HepG2 (cell line): Measurements from ENCODE around the gene MUCL3. TPM values are rescaled to one million over a fixed set of nuclear protein-coding genes. Genes with fewer than 3 reads are reported as not detected.

Source experiments
- ATAC-seq: fragments of 200-7000 bp; cut with Tn5 transposase; 3 replicates; pipeline ENCODE4 v1.9.1; 2020; ENCODE audit warnings: mild to moderate bottlenecking, moderate library complexity
- BruUV-seq: library from RNA; stranded (reverse); fragments of 400-500 nt; replicated peaks from 2 replicates; lab custom pipeline; 2021; lab: Mats Ljungman, UMichigan
- CTCF ChIA-PET: fragments of 300-600 bp; formaldehyde crosslinking; extraction: SDS; loops from one replicate; lab custom pipeline; 2021; ENCODE audit warnings: low total read pairs, inconsistent platforms, low intra/inter-chr PET ratio; lab: Yijun Ruan, JAX
- POLR2A ChIA-PET: fragments of 350-600 bp; sonication (Branson Sonifier 250); formaldehyde crosslinking; loops from one replicate; lab custom pipeline; 2020; ENCODE audit warnings: antibody characterized with exemption, inconsistent platforms; lab: Yijun Ruan, JAX
- DNase-seq: peaks from one replicate; pipeline ENCODE4 v3.0.0-alpha.2; 2015; ENCODE audit warnings: low spot score
- FAIRE-seq: peaks from 3 replicates; lab custom pipeline; 2011; peaks lifted over from hg19 to GRCh38; lab: Jason Lieb, UNC
- H2AFZ ChIP-seq: one replicate; pipeline ENCODE4 v1.6.1; 2011; ENCODE audit warnings: low read length, inconsistent platforms
- H3K27ac ChIP-seq: fragments of 300-600 bp; 3 replicates; pipeline ENCODE4 v1.8.0; 2011; ENCODE audit warnings: mixed run types, mild to moderate bottlenecking, mixed read lengths, low read length, inconsistent platforms; ENCODE audit not compliant: insufficient read depth; ENCODE audit errors: extremely low read length
- H3K27me3 ChIP-seq, 2 experiments: fragments of 200-600 bp in 1 of 2; 2 replicates in 1 of 2; 3 replicates in 1 of 2; pipeline versions ENCODE4 v1.6.0 to v1.8.0; 2011; ENCODE audit warnings: low read length in 2 of 2, mild to moderate bottlenecking in 2 of 2, moderate library complexity in 2 of 2, inconsistent platforms in 1 of 2; ENCODE audit not compliant: insufficient read depth in 2 of 2, control insufficient read depth in 1 of 2
- H3K36me3 ChIP-seq, 2 experiments: fragments of 200-600 bp in 1 of 2; replicated peaks in 1 of 2; 2 replicates in 1 of 2; 3 replicates in 1 of 2; pipeline versions ENCODE4 v1.5.1 to v1.8.0; 2011; ENCODE audit warnings: low read length in 2 of 2, inconsistent platforms in 1 of 2; ENCODE audit not compliant: insufficient read depth in 2 of 2, control insufficient read depth in 1 of 2
- H3K4me1 ChIP-seq: 2 replicates; pipeline ENCODE4 v1.5.1; 2012; ENCODE audit warnings: low read length, inconsistent platforms; ENCODE audit not compliant: insufficient read depth
- H3K4me2 ChIP-seq: 2 replicates; pipeline ENCODE4 v1.6.0; 2011; ENCODE audit warnings: low read depth, low read length, inconsistent platforms
- H3K4me3 ChIP-seq, 3 experiments: fragments of 200-600 bp in 1 of 3; sonication (generic), shearing (Covaris generic) in 1 of 3; replicated peaks in 1 of 3; 2 replicates each; pipeline ENCODE4 v1.5.1; 2011 to 2016; ENCODE audit warnings: low read length in 3 of 3, inconsistent platforms in 2 of 3, low read depth in 2 of 3, mild to moderate bottlenecking in 2 of 3, control low read depth in 1 of 3, mixed read lengths in 1 of 3; ENCODE audit not compliant: insufficient read depth in 1 of 3
- H3K79me2 ChIP-seq: one replicate; pipeline ENCODE4 v1.6.1; 2011; ENCODE audit warnings: low read length, inconsistent platforms; ENCODE audit not compliant: insufficient read depth
- H3K9ac ChIP-seq: 2 replicates; pipeline ENCODE4 v1.6.0; 2011; ENCODE audit warnings: mild to moderate bottlenecking, low read depth, low read length, inconsistent platforms; ENCODE audit not compliant: insufficient read depth
- H3K9me3 ChIP-seq: 2 replicates; pipeline ENCODE4 v1.5.1; 2012; ENCODE audit warnings: mild to moderate bottlenecking, low read length
- H4K20me1 ChIP-seq: 2 replicates; pipeline ENCODE4 v1.6.0; 2011; ENCODE audit warnings: inconsistent platforms, mild to moderate bottlenecking, low read length, moderate library complexity; ENCODE audit not compliant: insufficient read depth
- AGO1 ChIP-seq: fragments of 200-400 bp; formaldehyde crosslinking; IDR thresholded peaks from 2 replicates; pipeline ENCODE4 v1.6.1; 2017; ENCODE audit warnings: mild to moderate bottlenecking, low read depth, low read length, moderate library complexity; ENCODE audit not compliant: poor library complexity, severe bottlenecking
- CSRNP1 ChIP-seq: sonication (generic); formaldehyde crosslinking; IDR thresholded peaks from 2 replicates; pipeline ENCODE4 v1.8.1; 2023; ENCODE audit warnings: mild to moderate bottlenecking, missing genetic modification reagents
- CTCF ChIP-seq: sonication (generic); formaldehyde crosslinking; IDR thresholded peaks from 2 replicates; pipeline ENCODE4 v1.5.0; 2020; ENCODE audit warnings: mild to moderate bottlenecking, missing genetic modification reagents, moderate library complexity
- ELK4 ChIP-seq: sonication (generic); formaldehyde crosslinking; IDR thresholded peaks from 2 replicates; pipeline ENCODE4 v1.9.0; 2021; ENCODE audit warnings: missing genetic modification reagents, borderline replicate concordance
- EZH2 ChIP-seq: conservative IDR thresholded peaks from 2 replicates; pipeline ENCODE4 v1.6.1; 2012; ENCODE audit warnings: mild to moderate bottlenecking, low read depth, low read length, moderate library complexity
- KLF16 ChIP-seq, 2 experiments: sonication (generic) in 1 of 2; formaldehyde crosslinking in 1 of 2; IDR thresholded peaks; 2 replicates each; pipeline versions ENCODE4 v1.6.1 to v1.8.0; 2016 to 2023; ENCODE audit warnings: missing genetic modification reagents in 2 of 2, missing compliant biosample characterization in 1 of 2
- NCOR1 ChIP-seq: fragments of 200-600 bp; sonication (generic); IDR thresholded peaks from 2 replicates; pipeline ENCODE4 v1.7.0; 2017; ENCODE audit warnings: antibody characterized with exemption, low read length, borderline replicate concordance
- ZNF101 ChIP-seq: sonication (generic); formaldehyde crosslinking; IDR thresholded peaks from 2 replicates; pipeline ENCODE4 v1.4.0; 2020; ENCODE audit warnings: mild to moderate bottlenecking, low read depth, missing genetic modification reagents, borderline replicate concordance
- ZNF850 ChIP-seq: sonication (generic); formaldehyde crosslinking; conservative IDR thresholded peaks from 2 replicates; pipeline ENCODE4 v1.9.0; 2021; ENCODE audit warnings: mild to moderate bottlenecking, missing genetic modification reagents
- WGBS: methylation state at CpG from one replicate; pipeline ENCODE4 v1.1.6; 2017; ENCODE audit warnings: low lambda C conversion rate; 5-methylcytosine and 5-hydroxymethylcytosine counted together
- in situ Hi-C: cut with HindIII; loops from 2 replicates; pipeline ENCODE4 v1.10.0; 2017; ENCODE audit warnings: low pct_unique_long_range_greater_than_20kb; ENCODE audit not compliant: extremely low pct_ligation_motif_present
- intact Hi-C: fragments of 100-400 bp; cut with micrococcal nuclease; formaldehyde crosslinking; loops from one replicate; pipeline ENCODE4 v1.10.0; 2022; ENCODE audit not compliant: unreplicated experiment
- polyA plus RNA-seq, 8 experiments: library from polyadenylated mRNA; depleted of rRNA in 3 of 8; stranded (reverse) in 7 of 8; unstranded in 1 of 8; fragments of >200 nt; fragmentation: Illumina TruSeq in 4 of 8; extraction: Trizol in 4 of 8; gene quantifications; 2 replicates each; pipeline versions ENCODE4 v1.2.1 to v1.2.3, GENCODE V29; 2011 to 2016; ENCODE audit warnings: low read depth in 4 of 8, missing spikeins in 1 of 8, mixed read lengths in 1 of 8; ENCODE audit not compliant: insufficient read depth in 1 of 8
- total RNA-seq, 5 experiments: library from RNA; depleted of rRNA; stranded (reverse); fragments of >200 nt; fragmentation: Illumina TruSeq; extraction: Trizol; gene quantifications; 2 replicates each; pipeline ENCODE4 v1.2.3, GENCODE V29; 2016; ENCODE audit warnings: low read depth in 1 of 5
- TF ChIP-seq, protein P1 (sequence below): sonication (generic); formaldehyde crosslinking; IDR thresholded peaks from 2 replicates; pipeline ENCODE4 v1.4.0; 2020; ENCODE audit warnings: missing genetic modification reagents

Gene MUCL3
- total and polyA plus RNA-seq, 2 of the 13 experiments (the other 11 are each of a cell fraction or from before 2014, with no cell fraction given), result not detected

GRCh38 chr6:30898750-30899360 lies 41.9 kb upstream of the MUCL3 start:
- FAIRE-seq (no peak), DNase-seq (no peak), ATAC-seq (no peak)
- Histone ChIP-seq H3K4me1 (no peaks in the 10 kb centered on the region), H3K27me3 (no peaks in the 10 kb centered on the region), H3K36me3 (peaks cover 22 to 46% of the 10 kb centered on the region in 2 experiments; a peak in 4 of 5 replicates), H2AFZ (no peak overlapping the region), H4K20me1 (no peaks in the 10 kb centered on the region), H3K4me3 (no peak overlapping the region), H3K27ac (no peak overlapping the region), H3K9me3 (no peaks in the 10 kb centered on the region), H3K4me2 (no peak overlapping the region), H3K9ac (no peak overlapping the region), H3K79me2 (no peaks in the 10 kb centered on the region)
- 90% methylated on average over 23 of the region's 23 CpGs for WGBS
- intact Hi-C loops (no loop called here), in situ Hi-C loops (no loop called here)
- no TSS peak for BruUV-seq
- POLR2A ChIA-PET, result interaction anchor here (1.5 kb wide), 1 partner anchor 16 kb away, joined by 3 read pairs; no protein-coding TSS in a partner anchor
- CTCF ChIA-PET, result no interaction called here
- TF ChIP-seq ZNF101 (CRISPR knock-in tag), result no peak
- no peak for TF ChIP-seq KLF16 (CRISPR knock-in tag; IDR thresholded peaks at IDR 0.05)
- no peak for TF ChIP-seq ELK4
- no peak for TF ChIP-seq EZH2
- TF ChIP-seq NCOR1, result no peak
- TF ChIP-seq AGO1, result no peak
- no peak for TF ChIP-seq CTCF (CRISPR knock-in tag)
- TF ChIP-seq, protein P1, sequence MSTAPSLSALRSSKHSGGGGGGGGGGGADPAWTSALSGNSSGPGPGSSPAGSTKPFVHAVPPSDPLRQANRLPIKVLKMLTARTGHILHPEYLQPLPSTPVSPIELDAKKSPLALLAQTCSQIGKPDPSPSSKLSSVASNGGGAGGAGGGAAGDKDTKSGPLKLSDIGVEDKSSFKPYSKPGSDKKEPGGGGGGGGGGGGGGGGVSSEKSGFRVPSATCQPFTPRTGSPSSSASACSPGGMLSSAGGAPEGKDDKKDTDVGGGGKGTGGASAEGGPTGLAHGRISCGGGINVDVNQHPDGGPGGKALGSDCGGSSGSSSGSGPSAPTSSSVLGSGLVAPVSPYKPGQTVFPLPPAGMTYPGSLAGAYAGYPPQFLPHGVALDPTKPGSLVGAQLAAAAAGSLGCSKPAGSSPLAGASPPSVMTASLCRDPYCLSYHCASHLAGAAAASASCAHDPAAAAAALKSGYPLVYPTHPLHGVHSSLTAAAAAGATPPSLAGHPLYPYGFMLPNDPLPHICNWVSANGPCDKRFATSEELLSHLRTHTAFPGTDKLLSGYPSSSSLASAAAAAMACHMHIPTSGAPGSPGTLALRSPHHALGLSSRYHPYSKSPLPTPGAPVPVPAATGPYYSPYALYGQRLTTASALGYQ (CRISPR knock-in tag), result no peak
- TF ChIP-seq ZNF850 (CRISPR knock-in tag), result no peak
- TF ChIP-seq CSRNP1 (CRISPR knock-in tag), result no peak
